ENCODE results near the gene CHAF1B.

- TF ChIP-seq POLR2AphosphoS5 (IDR thresholded peaks at IDR 0.05) (no peak), CTCF (IDR thresholded peaks at IDR 0.05) (no peak)
These were observed 2.9 kb downstream of the CHAF1B start for GRCh38 chr21:36388096-36388495.

Data from prostate gland (tissue), 2 donors.